Measurements from ENCODE around the gene CCR3.
"Not testable (repeated sequence)": the region's sequence is repeated elsewhere in the genome, so short reads cannot be mapped to it uniquely, and the experiment has no call there.

Gene CCR3

DNA sequence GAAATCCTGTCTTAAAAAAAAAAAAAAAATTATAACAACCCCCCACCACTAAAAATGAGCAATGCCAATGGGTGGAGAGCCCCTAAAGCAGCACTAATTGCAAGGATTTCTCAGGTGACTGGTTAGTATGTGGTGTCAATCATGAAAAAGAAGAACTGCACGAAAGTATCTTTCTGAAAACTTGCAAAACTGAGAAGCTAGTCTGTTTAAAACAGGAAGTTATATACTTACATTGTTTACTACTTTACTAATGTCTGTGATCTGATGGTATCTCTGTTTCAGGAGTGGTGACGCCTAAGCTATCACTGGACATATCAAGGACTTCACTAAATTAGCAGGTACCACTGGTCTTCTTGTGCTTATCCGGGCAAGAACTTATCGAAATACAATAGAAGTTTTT is at the start of gene CCR3:
Gene CCR3 (plus strand): TSS at position 341 of the 400 bp plus-strand sequence. CDS start 22,699 bp downstream, outside the sequence.
- DNase-seq (ENCODE audit: low read depth) = no peak

DNA sequence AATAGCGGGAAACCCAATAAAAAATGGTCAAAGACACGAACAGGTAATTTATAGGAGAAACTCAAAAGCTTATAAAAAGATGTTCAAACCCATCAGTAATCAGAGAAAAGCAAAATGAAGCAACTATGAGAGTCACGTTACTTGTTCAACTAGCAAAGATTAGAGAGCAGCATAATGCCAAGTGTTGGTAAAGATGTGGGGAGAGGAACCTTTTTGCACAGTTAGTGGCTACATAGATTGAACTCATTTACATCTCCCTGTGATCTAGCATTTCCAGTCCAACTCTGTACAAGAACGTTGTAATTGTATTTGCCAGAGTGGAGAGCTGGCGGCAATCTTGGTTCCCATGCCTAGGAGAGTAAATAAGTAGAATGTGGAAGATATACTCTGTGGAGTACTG is 49.3 kb upstream of the CCR3 start:
- no peak for DNase-seq (ENCODE audit: low read depth)

DNA sequence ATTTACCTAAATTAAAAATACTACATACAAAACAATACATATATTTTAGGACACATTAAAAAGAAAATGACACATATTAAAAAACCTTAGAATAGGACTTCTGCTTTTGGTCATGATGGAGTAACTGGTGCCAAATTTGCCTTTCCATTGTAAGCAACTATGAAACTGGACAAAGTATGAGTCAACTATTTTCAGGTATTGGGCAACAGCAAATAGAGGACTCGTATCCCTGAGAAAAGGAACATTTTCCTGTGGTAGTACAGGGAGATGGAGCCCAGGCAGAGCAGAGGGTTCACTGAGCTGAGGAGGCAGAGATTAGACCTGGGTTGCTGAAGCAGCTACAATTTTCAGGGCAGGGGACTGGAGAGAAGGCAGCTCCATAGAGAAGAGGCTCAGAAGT is 48.8 kb upstream of the CCR3 start:
- no peak for DNase-seq (ENCODE audit: low read depth)

DNA sequence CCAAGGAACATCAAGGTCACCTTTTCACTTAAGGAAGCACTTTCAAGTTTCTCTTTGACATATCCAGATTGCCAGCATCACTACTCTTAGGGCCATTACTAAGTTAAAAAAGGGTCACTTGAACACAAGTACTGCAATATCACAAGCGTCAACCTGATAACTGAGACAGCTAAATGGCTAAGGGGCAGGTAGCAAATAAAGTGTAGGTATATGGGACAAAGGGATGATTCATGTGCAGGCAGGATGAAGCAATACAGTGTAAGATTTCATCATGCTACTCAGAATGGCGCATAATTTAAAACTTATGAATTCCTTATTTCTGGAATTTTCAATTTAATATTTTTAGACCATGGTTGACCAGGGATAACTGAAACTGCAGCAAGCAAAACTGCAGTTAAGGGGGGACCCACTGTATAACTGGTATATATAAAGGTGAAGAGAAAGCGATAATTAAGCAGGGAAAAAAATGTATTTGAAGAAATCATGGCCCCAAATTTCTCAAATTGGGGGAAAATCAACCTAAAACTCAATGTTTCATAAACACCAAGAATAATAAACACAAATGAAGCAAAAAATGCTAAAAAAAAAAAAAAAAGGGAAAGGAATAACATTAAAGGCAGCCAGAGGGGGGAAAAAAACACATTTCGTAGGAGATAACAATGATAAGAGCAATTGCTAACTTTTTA is 47.2 kb upstream of the CCR3 start:
- DNase-seq (ENCODE audit: low read depth) = no peak

DNA sequence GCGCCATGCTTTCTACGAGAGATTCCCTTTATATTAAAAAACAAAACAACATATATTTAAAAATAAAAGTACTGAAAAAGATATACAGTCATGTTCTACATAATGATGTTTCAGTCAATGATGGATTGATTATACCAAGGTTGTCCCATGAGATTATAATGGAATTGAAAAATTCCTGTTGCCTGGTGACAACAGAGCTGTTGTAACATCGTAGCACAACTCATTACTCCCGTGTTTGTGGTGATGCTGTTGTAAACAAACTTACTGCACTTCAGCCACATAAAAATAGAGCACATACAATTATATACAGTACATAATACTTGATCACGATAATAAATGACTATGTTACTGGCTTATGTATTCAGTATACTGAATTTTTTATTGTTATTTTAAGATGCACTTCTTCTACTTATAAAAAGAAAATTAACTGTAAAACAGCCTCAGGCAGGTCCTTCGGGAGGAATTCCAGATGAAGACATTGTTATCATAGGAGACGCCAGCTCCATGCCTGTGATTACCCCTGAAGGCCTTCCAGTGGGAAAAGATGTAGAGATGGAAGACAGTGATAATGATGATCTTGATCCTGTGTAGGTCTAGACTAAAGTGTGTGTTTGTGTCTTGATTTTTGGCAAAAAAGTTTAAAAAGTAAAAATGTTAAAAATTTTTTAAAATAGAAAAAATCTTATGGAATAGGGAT is 45.9 kb upstream of the CCR3 start:
- no peak for DNase-seq (ENCODE audit: low read depth)

DNA sequence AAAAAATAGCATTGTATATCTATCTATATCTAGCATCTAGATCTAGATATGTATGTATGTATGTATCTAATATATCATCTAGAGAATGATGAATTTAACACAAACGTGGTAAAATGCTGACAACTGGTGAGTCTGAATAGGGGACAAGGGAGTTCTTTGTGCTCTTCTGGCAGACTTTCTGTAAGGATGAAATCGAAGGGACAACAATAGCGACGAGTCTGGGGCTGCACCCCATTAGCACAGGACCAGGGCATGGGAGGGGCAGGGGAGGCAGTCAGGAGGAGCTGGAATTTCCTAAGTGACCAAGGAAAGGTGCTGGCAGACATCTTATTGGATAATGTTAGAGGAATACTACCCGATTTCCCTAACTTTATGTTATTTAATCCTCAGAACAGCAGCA is 42.0 kb upstream of the CCR3 start:
- no peak for DNase-seq (ENCODE audit: low read depth)

DNA sequence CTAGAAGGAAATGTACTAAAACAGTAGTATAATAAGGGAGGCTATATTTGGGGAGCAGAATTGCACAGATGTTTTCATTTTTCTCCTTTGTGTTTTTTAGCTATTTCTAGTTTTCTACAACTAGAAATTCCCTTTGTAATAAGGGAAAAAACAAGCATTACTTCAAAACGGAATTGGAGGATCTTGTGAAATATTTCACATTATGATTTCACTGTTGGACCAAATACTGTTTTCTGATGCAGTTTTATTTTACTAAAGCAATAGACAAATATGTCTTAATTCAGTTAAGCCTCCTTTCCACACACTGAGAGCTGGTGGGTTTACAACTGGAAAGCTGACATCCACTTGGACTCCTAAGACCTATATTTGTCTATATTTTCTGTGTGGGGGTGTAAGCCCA is 41.5 kb upstream of the CCR3 start:
- DNase-seq (ENCODE audit: low read depth) = no peak

DNA sequence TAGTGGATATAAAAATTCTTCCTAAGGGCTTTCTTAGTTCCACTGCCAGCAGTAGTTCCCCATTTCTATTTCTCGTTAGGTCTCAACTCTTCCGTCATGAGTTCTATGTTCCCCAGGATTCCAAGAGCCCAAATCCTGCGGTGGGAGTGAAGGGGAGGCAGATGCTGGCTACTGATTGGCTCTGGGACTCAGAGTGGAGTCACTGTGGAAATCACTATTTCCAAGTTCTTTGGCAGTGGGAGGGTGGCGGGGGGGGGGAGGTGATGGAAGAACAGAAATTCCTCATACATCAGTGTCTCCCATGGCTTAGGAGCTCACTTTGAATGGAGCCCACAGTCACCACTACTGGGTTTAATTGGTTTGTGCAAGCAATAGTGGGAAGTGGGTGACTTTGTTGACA is 39.7 kb upstream of the CCR3 start:
- no peak for DNase-seq (ENCODE audit: low read depth)

DNA sequence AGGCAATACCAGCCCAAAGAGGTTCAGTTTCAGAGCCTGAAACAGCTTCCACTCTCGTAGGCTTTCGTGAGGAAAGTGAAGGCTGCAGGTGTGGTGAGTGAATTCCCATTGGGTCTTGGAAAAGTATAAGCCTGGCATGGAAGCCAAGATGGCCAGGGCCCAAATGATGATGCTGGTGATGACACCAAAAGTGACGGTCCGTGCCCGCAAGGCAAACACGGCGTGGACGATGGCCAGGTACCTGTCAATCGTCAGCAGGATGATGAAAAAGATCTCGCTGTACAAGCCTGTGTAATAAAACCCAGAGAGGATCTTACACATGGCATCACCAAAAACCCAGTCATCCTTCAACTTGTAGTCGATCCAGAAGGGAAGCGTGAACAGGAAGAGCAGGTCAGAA is 38.6 kb upstream of the CCR3 start:
- DNase-seq (ENCODE audit: low read depth) = no peak

DNA sequence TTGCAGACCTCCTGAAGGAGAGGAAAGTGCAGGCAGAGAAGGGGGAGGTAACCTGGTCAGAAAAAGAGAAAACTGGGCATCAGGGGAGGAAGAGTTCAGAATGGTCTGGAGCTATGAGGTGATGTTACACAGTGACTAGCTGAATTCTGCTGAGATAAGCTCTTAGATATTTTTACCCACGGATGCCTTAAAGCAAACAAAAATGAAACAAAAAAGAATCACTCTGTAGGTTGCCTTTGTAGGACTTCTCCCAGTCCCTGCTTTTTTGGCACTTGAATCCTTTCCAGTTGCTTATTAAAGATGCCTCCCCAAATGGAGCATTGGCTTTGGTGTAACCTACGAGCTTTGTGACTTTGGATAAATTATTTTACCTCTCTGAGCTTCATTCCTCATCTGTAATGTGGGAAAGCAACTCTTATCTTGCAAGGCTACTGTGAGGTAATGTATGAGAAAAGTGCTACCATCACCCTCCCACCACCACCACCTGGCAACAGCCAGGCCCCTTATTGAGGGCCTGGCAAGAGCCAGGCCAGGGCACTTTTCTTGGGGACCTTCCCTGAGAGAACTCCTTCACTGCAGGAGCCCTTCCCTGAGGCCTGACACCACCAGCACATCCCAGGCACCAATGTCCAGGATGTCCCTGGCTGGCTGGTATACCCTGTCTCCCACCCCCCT is 36.8 kb upstream of the CCR3 start:
- no peak for DNase-seq (ENCODE audit: low read depth)

DNA sequence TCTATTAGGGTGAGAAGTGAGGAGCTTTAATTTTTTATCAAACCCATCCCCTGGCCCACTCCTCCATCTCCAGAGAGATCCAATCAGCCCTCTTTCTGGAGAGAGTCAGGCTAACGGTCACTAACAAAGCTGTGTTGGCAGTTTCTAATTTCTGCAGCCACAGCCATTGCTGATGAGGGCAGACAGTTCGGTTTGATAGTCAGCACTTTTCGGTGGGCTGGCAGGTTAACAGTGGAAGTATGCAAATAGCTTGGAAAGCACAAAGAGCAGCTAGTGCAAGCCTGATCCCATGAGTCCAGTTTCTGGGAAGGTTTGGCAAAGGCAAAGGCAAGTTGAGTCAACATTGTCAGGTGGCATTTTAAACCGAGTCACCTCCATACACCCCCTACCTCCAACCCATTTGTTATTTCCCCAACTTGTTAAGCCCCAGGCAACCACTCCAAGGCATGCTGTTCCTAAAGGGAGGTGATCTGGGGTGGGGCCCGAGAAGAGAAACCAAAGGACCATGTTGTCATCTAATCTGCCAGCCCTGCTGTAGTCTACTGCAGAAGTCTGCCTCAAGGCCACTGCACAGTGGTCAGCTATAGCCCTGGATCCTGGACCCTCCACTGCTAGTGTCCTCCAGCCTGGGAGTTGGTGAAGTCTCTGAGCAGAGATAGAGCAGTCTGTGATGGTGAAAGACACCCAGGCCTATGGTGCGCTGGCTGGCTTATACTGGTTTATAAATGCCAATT is 35.8 kb upstream of the CCR3 start:
- DNase-seq (ENCODE audit: low read depth) = no peak

DNA sequence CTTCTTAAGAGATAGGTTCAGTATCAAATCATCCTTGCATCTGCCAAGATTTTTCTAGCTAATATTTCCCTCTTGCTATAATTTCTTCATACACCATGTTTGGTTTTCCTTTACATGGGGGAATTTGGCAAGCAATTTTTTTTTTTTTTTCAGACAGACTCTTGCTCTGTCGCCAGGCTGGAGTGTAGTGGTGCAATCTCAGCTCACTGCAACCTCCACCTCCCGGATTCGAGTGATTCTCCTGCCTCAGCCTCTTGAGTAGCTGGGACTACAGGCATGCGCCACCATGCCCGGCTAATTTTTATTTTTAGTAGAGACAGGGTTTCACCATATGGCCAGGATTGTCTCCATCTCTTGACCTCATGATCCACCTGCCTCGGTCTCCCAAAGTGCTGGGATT is 34.7 kb upstream of the CCR3 start:
- DNase-seq (ENCODE audit: low read depth) = not testable (repeated sequence)

DNA sequence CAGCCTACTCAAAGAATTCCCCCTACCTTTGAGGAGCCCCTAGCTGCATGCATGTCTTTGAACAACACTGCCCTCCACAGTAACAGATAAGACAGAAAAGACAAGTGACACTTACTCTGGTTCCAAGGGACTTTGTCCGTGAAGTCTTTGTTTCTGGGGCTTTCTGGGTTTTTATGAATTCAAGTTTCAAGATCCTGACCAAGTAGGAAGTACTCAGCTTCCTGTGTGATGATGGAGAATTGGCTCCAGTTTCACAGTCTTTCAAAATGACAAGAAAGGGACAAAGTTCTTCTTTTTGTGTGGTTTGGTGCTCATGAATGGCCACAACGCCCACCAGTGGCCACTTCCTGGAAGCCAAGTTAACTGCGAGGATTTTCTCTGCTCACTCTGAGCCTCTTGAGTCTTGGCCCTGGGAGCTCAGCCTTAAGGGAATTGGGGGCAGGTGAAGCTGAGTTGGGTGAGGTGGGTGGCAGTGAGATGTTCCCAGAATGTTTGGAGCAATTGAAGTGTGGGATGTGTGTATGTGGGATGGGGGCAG is 34.0 kb upstream of the CCR3 start, which contains the start of gene CCR1:
Gene CCR1 (minus strand): TSS at position 147 of the 538 bp plus-strand sequence. CDS start 4,000 bp downstream, outside the sequence.
- DNase-seq (ENCODE audit: low read depth) = peak; percentile 14

DNA sequence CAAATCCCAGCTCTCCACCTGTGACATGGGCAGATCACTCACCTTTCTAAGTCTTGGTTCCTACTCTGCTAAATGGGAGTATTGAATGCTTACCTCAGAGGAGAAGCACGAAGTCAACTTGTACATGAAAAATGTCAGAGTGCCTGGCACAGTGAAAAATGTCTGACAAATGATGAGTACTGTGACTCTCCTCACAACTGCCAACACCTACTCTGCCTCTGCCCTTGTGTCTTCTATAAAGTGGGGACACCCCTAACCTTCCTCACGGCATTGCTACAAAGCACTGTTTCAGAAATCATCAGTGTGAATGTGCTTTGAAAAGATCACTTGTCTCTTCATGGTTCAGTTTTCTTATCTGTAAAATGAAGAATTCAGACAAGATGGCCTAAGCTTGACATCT is 33.2 kb upstream of the CCR3 start:
- DNase-seq (ENCODE audit: low read depth) = no peak

DNA sequence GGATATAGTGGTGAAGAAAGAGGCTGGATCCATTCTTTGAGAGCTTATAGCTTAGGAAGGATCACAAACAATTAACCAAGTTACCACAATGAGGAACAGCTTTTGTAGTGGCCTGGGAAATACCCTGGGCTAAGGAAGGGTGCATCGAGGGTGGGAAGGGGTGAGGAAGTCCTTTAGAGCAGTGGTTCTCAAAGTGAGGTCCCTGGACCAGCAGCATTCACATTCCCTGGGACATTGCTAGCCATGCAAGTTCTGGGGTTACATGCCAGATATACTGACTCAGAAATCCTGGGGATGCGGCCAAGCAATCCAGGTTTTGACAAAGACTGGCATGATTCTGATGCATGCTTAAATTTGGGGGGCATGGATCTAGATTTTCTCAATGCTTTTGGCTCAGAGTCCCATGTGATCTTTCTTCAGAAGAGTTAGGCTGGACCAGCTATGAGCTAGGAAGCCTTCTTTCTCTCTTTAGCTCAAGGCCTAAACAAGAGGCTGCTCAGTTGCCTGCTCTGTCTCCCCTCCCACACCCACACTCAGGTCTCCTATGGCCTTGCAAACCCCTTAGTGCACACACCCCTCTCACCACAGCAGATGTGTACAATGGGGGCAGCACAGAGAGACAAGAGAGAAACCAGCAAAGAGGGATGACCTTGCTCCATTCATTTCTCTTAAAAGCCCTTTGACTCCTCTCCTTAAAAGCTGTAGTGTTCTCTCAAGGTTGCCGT is 32.4 kb upstream of the CCR3 start:
- DNase-seq (ENCODE audit: low read depth) = no peak

DNA sequence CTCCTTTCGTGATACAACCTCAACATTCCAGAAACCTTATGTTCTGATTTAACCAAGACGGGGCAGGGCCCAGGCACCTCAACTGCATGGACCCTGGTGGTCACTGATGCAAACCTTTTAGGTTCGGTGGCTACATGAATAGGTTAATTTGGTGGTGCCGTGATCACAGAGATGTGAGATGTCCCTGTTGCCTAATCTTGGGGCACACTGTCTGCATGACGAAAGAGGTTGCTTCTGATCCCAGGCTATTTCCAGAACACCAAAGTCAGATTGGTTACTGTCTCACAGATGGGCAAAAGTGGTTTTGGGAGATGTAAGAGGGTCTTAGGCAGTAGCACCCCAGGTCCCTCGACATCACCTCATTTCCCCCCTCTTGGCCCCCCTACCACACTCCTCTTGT is 30.2 kb upstream of the CCR3 start:
- no peak for DNase-seq (ENCODE audit: low read depth)

DNA sequence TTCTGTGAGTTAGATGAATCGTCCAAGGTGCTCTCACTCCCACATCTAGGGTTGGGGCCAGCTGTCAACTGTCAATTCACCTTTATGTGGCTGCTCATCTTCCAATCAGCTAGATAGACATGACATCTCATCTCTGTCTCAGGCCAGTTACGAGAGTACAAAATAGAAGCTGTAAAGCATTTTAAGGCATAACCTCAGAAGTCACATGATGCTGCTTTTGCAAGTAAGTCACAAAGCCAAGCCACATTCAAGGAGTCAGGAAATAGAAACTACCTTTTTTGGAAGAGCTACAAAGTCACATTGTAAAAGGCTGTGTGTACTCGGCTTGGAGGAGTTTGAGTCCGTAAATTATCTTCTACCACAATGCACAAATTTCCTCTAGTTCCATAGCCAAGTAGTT is 29.1 kb upstream of the CCR3 start:
- DNase-seq (ENCODE audit: low read depth) = no peak

DNA sequence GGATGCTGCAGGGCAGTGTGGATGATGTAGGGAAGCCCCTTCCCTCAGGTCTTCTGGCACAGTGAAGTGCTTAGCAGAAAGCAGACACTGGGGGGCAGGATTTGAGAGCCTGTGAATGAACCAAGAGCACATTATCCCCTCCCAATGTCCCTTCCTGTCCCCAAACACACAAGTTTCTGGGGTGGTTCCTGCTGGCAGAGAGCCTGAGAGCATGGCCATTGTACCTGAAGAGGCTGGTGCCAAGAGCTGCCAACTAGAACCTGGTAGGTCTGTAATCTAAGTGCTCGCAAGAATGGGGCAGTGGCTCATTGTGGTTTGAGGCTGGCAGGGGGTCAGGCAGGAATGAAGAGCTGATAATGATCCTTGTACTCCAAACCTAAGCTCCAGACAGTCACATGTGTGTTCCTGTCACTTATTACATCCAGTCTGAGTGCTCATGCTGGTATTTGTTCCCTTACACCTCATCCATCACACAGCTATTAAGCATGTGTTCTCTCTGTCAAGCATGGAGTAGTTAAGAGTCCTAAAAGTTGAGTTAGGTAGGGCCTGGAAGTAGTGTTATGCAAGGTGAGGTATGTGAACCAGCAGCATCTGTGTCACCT is 27.4 kb upstream of the CCR3 start:
- no peak for DNase-seq (ENCODE audit: low read depth)

DNA sequence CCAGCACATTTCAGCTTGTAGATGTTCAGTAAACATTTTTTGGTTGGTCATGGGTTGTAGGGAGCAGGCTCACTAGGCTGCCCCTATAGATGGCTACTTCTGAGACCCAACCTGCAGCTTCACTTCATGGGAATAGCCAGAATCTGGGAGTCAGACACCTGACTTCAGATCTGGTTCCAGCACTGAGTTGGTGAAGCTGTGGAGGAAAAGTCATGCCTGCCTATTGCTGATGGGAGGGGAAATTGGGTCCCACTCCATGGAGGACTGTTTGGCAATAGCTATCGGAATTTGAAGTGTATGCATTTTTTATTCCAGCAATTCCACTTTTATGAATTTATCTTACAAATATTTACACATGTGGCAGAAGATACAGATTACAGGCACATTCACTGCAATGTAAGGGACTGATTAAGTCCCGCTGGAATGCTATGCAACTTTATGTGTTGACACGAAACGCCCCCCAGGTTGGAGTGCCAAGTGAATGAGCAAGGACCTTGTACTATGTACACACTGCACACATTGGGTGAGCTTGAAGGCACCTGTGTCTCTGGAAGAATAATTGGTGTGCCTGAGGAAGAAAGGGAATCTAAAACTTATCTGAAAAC is 26.3 kb upstream of the CCR3 start:
- DNase-seq (ENCODE audit: low read depth) = no peak

DNA sequence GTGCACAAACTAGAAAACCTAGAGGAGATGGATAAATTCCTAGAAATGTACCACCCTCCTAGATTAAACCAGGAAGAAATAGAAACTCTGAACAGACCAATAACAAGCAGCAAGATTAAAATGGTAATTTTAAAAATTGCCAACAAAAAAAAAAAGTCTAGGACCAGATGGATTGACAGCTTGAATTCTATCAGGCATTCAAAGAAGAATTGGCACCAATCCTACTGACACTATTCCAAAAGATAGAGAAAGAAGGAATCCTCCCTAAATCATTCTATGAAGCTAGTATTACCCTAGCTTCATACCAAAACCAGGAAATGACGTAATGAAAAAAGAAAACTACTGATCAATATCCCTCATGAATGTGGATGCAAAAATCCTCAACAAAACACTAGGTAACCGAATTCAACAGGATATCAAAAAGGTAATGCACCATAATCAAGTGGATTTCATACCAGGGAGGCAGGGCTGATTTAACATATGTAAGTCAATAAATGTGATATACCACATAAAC is 24.0 kb upstream of the CCR3 start:
- no peak for DNase-seq (ENCODE audit: low read depth)

DNA sequence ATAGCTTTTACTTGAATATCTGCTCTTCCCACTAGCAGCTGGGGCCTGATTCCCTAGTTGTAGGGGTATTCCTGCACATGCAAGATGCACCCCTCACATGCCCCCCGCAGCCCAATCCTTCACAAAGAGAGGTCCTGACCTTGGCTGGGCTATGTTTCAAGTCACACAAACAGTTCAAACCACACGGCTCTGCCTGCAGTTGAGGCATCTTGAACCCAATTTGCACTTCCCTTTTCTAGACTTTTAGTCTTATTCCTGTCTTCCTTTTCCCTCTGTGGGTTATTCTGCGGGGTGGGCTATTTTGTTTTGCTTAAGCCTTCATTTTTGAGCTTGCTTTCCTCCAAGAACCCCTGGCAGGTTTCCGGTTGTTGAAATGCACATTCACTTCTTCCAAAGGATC is 20.9 kb upstream of the CCR3 start:
- DNase-seq (ENCODE audit: low read depth) = no peak

Measured in stimulated activated CD8-positive, alpha-beta memory T cell treated with anti-CD3 and anti-CD28 coated beads, Interleukin-12 subunit alpha, Interleukin-12 subunit beta, amount 100 ng/mL, for 4 hours (primary cell).